Measurements from ENCODE around the gene TYW5.

The TYW5 gene

DNA sequence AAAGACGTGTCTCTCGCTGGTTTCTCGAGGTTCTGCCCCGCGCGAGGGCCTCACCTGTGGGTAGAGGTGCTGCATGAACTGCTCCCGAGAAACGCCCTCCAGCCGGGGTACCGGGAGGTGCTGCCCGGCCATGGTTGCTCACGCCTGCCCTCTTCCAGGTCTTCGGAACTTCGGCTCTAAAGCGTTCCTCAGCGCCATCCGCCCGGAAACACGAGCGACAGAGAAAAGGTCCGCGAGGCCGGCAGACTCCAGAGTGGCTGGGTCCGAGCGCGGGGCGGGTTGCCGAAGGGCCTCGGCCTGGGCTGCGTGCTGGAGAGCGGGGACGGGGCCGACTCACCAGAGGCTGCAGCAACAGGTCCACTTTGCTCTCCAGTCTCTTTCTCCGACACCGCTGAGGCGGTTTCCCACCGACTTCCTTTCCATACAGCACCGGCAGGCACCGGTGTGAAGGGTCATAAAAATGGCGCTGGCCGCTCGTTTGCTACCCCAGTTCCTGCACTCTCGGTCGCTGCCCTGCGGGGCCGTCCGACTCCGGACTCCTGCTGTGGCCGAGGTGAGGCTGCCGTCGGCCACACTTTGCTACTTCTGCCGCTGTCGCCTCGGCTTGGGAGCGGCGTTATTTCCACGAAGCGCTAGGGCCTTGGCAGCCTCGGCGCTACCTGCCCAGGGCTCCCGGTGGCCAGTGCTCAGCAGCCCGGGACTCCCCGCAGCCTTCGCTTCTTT, at the start of gene TYW5, which contains the start of gene MAIP1:
Gene TYW5, minus strand, starts transcription at position 153 of the 723 bp plus-strand sequence. Its CDS starts 21 bp downstream, at position 132.
Gene MAIP1, plus strand, starts transcription at position 244 of the 723 bp plus-strand sequence. Its CDS starts 217 bp downstream, at position 461.
- peak; percentile 80 for DNase-seq (ENCODE audit: low spot score)
- TF ChIP-seq, protein P1, sequence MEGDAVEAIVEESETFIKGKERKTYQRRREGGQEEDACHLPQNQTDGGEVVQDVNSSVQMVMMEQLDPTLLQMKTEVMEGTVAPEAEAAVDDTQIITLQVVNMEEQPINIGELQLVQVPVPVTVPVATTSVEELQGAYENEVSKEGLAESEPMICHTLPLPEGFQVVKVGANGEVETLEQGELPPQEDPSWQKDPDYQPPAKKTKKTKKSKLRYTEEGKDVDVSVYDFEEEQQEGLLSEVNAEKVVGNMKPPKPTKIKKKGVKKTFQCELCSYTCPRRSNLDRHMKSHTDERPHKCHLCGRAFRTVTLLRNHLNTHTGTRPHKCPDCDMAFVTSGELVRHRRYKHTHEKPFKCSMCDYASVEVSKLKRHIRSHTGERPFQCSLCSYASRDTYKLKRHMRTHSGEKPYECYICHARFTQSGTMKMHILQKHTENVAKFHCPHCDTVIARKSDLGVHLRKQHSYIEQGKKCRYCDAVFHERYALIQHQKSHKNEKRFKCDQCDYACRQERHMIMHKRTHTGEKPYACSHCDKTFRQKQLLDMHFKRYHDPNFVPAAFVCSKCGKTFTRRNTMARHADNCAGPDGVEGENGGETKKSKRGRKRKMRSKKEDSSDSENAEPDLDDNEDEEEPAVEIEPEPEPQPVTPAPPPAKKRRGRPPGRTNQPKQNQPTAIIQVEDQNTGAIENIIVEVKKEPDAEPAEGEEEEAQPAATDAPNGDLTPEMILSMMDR (IDR thresholded peaks at IDR 0.05; ENCODE audit: extremely low read depth, missing control alignments): no peak

DNA sequence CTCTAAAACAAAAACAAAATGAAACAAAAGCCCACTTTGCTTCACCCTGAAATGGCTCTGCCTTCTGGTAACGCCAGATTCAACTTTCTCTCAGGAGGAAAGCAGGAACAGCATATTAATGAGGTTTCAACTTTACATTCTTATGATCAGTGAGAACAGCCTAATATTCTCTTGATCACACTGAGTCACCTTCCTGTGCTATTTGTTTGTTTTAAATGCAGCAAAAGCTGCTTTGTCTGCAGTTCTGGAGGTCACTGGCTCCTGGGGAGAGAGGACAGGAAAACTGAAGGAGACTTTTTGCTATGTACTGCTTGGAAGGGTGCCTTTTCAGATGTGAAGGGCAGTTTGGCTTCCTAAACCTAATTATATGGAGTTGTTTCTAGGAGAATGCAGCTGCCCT, 48.2 kb upstream of the TYW5 start:
- no peak for DNase-seq (ENCODE audit: low spot score)

GRCh38 chr2:200000444-200001163, 45.3 kb upstream of the TYW5 start:
- DNase-seq (ENCODE audit: low spot score): no peak
- TF ChIP-seq, protein P1 (IDR thresholded peaks at IDR 0.05; ENCODE audit: extremely low read depth, missing control alignments): no peak

More for the DNA sequence above, 48.2 kb upstream of the TYW5 start:
- TF ChIP-seq, protein P1 (IDR thresholded peaks at IDR 0.05; ENCODE audit: extremely low read depth, missing control alignments): no peak

GRCh38 chr2:199999166-199999565, 43.9 kb upstream of the TYW5 start:
- no peak for DNase-seq (ENCODE audit: low spot score)
- TF ChIP-seq, protein P1 (IDR thresholded peaks at IDR 0.05; ENCODE audit: extremely low read depth, missing control alignments): no peak

- TF ChIP-seq, protein P1 (IDR thresholded peaks at IDR 0.05; ENCODE audit: extremely low read depth, missing control alignments): no peak
- DNase-seq (ENCODE audit: low spot score): no peak
Measured at GRCh38 chr2:199997296-199997695, 42.0 kb upstream of the TYW5 start.

GRCh38 chr2:199994896-199995295, 39.6 kb upstream of the TYW5 start:
- no peak for DNase-seq (ENCODE audit: low spot score)
- TF ChIP-seq, protein P1 (IDR thresholded peaks at IDR 0.05; ENCODE audit: extremely low read depth, missing control alignments): no peak

GRCh38 chr2:199994371-199994770, 39.1 kb upstream of the TYW5 start:
- no peak for DNase-seq (ENCODE audit: low spot score)
- TF ChIP-seq, protein P1 (IDR thresholded peaks at IDR 0.05; ENCODE audit: extremely low read depth, missing control alignments): no peak
